Astrocyte of the spinal cord (primary cell): ENCODE data around the gene TERB1.

Experiments used
- DNase-seq: peaks from one replicate; pipeline ENCODE4 v3.0.0; 2011; ENCODE audit warnings: low read depth, low spot score
- H3K4me3 ChIP-seq: 2 replicates; pipeline ENCODE4 v1.5.1; 2011; ENCODE audit warnings: low read depth, mild to moderate bottlenecking, low read length, moderate library complexity
- CTCF ChIP-seq: IDR thresholded peaks from 2 replicates; pipeline ENCODE4 v1.5.1; 2012; ENCODE audit warnings: low read depth, mild to moderate bottlenecking, low read length, inconsistent platforms
- in situ Hi-C: cut with HindIII; loops from 2 replicates; pipeline ENCODE4 v1.10.0; 2017; ENCODE audit warnings: low sequenced_read_pairs

TERB1 gene

DNA sequence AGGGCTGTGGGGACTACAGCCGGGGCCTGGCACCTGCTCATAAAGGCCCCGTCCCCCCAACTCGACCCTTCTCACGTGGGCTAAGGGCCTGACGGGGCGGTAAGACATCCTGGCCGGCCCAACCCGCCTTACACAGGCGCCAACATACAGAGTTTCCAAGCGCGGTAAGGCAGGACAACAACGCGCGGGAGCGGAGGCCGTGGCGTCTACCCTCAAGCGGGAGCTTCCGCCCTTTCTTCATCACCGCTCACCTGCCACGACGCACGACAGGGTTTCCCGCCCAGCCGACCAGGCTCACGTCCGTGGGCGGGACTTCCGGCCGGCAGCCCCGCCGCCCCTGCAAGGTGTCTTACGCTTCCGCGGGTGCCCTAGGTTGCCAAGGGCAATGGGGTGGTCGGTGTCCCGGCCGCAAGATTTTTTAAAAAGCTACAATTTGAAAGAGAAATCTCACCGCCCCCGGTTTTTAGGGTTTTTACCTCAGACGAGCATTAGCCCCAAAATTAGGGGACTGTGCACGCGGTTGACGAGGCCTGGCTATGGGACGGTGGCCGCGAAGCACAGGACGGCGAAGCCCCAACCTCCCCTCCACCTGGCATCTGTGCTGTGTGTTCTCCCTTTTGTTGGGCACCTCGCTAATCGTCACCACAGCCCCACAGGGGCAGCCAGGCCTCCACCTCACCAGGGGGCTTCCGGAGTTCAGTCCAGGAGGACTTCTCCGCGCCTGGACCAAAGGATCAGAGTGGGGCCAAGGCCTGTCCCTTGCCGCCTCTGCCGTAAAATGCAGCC is at the start of gene TERB1:
Gene TERB1 (minus strand): TSS at position 265 of the 786 bp plus-strand sequence. CDS start 4,786 bp downstream, outside the sequence.
- H3K4me3 ChIP-seq, result no peak within 1 kb of the TSS
- no peak for DNase-seq
- in situ Hi-C loops, result no loop called here
- TF ChIP-seq CTCF, result no peak

DNA sequence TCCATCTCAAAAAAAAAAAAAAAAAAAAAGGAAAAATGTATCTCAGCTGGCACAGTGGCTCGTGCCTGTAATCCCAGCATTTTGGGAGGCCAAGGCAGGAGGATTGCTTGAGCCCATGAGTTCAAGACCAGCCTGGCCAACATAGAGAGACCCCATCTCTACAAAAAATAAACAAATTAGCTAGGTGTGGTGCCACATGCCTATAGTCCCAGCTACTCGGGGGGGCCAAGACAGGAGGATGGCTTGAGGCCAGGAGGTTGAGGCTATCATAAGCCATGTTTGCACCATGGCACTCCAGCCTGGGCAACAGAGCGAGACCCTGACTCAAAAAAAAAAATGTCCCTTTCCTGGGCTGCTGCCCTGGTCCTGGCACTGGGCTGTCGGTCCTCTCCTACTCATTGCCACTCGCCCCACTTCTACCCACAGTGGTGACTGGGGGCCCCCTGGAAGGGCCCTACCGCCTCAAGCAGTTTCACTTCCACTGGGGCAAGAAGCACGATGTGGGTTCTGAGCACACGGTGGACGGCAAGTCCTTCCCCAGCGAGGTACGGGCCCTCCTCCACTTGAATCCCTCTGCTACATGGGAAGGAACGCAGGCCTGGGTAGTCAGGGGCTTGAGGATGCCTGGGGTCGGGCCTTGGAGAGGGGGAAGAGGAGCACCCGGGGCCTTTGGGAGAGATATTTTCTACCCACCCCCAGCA is 48.9 kb upstream of the TERB1 start:
- in situ Hi-C loops, result no loop called here
- TF ChIP-seq CTCF, result no peak
- no peak overlapping the region for H3K4me3 ChIP-seq
- DNase-seq, result no peak

GRCh38 chr16:66849549-66849948 is 48.2 kb upstream of the TERB1 start:
- in situ Hi-C loops, result no loop called here
- no peak overlapping the region for H3K4me3 ChIP-seq
- no peak for DNase-seq
- TF ChIP-seq CTCF, result no peak

- no peak overlapping the region for H3K4me3 ChIP-seq
- DNase-seq, result no peak
- in situ Hi-C loops, result no loop called here
- no peak for TF ChIP-seq CTCF
Measured at GRCh38 chr16:66849021-66849420, 47.6 kb upstream of the TERB1 start.

GRCh38 chr16:66848172-66848571 is 46.8 kb upstream of the TERB1 start:
- TF ChIP-seq CTCF, result no peak
- H3K4me3 ChIP-seq, result no peak overlapping the region
- in situ Hi-C loops, result no loop called here
- no peak for DNase-seq

GRCh38 chr16:66847533-66848067 is 46.2 kb upstream of the TERB1 start:
- in situ Hi-C loops, result no loop called here
- no peak for TF ChIP-seq CTCF
- DNase-seq, result no peak
- no peak overlapping the region for H3K4me3 ChIP-seq
